ENCODE results near the gene RARA.
A peak's percentile ranks its signal among the peaks of the same experiment; 100 is the strongest.
"Not testable (repeated sequence)": the region's sequence is repeated elsewhere in the genome, so short reads cannot be mapped to it uniquely, and the experiment has no call there.

The RARA gene

DNA sequence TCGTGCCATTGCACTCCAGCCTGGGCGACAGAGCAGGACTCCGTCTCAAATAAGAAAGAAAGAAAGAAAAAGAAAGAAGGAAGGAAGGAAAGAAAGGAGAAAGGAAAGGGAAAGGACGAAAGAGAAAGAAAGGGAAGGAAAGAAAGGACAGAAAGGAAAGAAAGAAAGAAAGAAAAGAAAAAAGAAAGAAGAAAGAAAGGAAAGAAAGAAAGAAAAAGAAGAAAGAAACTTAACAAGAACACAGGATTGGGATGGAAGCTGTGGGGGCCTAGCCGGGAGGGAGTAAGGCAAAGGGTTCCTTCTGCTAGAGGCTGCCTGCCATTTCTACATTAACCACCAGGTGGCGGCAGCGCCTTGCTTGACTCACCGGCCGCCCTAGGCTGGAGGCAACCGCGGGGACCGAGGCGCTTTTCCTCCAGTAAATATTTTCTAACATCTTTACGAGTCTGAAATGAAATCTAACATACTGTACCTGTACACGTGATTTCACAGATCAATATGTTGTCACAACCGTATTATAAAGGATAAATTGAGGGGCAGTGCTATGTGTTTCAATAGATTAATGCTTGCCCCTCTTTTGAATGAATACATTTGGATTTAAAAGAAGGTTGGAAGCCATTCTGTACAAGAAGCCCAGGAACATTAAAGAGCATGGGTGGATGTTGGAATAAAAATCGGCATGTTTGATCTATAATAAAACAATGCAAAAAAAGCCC lies 49.5 kb downstream of the RARA start:
- DNase-seq (ENCODE audit: low read depth), result peak; percentile 69

DNA sequence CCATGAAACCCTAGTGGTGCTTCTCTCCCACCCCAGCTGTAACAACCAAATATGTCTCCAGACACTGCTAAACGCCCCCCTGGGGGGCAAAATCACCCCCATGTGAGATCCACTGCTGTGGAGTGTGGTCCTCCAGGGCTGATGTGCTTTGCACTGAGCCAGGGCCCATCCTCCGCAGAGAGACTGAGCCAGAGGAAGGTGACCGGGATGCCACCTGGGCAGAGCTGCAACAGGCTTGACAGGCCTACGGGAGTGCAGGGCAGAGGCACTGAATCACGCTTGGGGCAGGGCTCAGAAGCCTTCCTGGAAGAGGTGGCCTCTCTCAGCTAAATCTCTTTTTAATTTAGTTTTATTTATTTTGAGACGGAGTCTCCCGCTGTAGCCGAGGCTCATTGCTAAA lies 51.1 kb downstream of the RARA start:
- DNase-seq (ENCODE audit: low read depth), result no peak

DNA sequence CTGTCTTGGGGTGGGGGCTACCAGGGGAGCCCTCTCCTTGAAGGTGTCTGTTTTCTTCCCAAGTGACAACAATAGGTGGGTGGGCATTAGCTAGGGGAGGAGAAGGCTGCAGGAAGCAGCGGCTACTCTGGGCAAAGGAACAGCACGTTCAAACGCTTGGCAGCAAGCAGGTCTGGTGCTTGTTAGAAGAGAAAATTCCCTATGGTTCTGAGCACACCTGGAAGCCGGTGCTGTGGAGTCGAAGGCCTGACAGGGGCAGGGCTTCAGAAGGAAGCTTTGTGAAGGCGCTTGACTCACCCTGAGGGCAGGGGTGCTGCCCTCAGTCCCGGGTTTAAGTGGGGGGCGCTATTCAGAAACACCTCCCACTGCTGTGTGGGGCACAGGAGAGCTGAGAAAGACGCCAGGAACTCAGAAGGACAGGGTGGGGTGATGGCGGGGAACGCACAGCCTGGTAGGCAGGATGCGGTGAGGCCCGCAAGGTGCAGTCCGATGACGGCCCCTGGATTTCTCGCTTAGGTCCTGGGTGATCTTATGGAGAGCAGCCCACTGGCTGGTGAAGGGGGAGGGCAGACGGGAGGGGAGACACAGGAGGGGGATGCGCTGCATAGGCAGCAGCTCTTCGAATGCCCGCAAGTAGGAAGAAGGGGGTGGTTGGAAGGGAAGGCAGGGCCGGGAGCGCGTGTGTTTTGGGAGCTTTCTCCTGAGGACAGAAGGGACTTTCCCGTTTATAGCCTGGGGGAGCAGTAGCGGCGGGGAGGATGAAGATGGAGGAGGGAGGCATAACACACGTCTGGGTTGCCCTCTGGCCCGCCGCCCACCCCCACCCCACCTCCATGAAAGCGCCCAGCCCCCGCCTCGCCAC lies 52.3 kb downstream of the RARA start:
- DNase-seq (ENCODE audit: low read depth), result no peak

DNA sequence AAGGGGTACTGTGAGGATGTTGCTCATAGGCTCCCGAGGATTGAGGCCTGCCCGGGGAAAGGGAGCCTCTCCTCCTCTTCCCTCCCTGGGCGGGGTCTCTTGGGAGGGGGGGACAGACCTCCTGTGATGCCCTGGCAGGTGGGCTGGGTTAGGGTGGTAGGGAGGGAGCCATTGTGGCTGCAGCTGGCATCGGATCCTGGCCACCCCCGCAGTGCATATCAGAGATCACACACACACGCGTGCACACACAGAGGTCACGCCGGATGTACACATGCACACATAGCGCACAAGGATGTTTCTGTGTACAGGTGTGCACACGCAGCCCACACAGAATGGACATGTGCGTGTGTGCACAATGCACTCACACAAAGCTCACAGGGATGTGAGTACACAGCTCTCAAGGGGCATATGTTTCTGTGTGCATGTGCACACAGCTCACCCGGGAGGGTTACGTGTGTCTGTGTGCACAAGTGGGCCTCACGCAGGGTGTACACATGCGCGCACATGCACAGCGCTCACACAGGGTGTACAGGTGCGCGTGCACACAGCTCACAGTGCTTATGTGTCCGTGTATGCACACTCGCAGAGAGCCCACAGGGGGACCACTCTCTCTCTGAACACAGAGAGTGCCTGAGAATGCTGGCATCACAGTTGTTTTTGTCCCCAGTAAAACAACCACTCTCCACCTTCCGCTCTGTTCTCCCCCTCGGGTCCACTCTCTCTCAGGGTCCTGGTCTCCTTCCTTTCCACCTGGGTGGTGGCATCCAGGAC lies 53.1 kb downstream of the RARA start:
- DNase-seq (ENCODE audit: low read depth), result no peak

DNA sequence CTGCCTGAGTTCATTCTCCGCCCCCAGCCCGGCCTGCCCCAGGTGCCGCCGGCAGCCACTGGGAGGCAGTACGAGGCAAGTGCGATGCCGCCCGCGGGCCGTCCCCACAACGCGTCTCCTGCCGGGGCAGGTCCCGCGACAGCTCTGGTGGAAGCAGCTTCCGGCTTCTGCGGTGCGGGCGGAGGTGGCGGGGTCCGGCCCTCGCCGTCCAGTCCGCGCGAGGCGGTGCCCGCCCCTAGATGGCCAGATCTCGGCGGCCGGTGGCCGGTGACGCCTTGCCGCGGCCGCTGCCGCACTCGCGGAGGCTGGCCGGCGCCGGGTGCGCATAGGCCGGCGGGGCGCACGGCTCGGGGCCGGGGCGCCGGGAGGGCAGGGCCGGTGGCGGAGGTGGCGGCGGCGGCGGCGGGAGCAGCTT lies 53.7 kb downstream of the RARA start:
- DNase-seq (ENCODE audit: low read depth), result peak; percentile 37

DNA sequence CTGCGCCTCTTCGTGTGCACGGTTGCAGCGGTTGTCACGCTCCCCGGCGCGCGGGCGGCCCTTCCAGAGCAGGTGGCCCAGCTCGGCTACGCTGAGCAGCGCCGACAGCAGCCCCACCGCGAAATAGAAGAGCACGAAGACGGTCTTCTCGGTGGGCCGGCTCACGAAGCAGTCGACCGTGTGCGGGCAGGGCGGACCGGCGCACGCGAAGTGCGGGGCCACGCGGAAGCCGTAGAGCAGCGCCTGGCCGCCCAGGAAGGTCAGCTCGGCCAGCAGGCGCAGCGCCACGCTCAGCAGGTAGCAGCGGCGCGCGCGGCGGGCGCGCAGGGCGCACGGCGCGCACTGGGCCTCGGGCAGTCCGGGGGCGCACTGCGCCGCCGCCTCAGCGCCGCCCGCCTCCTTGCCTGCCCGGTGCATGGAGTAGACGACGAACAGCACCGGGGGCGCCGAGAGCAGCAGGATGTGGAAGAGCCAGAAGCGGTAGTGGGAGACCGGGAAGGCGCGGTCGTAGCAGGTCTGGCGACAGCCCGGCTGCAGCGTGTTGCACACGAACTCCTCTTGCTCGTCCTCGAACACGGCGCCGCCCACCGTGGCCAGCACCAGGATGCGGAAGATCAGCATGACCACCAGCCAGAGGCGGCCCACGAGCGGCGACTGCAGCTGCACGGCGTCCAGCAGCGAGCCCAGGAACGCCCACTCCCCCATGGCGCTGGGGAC lies 54.3 kb downstream of the RARA start:
- no peak for DNase-seq (ENCODE audit: low read depth)

DNA sequence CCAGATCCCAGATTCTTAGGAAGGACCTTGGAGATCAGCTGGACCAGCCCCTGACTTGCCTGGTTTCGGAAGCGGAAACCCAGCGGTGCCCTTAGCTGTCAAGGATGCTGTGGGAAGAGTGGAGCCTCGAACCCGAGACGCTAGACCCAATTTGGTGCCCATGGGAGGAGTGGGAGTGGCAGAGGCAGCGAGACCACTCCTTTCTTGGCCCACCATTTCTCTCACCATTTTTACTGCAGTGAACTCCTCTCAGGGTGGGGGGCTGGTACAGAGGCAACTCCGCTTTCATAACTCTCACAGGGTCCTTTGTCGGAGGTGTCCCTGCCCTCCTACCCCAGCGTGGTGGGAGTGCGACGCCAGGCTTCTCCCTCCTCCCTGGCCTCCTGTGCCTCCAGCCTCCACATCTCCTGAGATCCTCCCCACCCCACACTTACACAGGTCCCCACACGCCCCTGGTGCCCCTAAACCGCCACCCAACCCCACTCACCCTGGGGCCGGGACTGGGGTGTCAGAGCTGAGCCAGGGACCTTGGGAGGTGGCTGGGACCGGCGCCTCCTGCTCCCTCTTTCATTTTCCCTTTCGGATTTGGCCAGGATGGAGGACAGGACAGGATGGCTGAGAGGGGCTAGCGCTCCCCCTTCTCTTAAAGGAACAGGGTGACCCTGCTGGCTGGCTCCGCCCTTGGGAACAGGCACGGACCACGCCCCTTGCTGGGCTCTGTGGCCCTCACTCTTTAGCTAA lies 55.3 kb downstream of the RARA start, which contains the start of gene GJD3:
GJD3 (minus strand) TSS at position 617 of the 741 bp plus-strand sequence. CDS start 922 bp downstream, outside the sequence.
- DNase-seq (ENCODE audit: low read depth), result no peak

DNA sequence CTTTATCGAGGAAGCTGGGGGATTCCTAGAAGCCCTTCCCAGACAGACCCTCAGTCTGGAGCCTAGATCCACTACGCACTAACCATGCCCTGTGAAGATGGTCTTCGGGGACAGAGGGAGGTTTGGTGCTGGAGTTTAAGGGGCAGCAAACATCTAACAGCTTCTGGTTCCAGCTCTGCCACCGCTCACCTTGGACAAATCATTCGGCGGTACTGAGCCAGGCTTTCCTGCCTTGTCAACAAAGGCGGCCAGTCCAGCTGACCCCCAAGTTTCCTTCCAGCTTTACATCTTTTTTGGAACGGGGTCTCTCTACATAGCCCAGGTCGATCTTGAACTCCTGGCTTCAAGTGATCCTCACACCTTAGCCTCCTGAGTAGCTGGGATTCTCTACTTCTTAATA lies 55.9 kb downstream of the RARA start:
- DNase-seq (ENCODE audit: low read depth), result no peak

DNA sequence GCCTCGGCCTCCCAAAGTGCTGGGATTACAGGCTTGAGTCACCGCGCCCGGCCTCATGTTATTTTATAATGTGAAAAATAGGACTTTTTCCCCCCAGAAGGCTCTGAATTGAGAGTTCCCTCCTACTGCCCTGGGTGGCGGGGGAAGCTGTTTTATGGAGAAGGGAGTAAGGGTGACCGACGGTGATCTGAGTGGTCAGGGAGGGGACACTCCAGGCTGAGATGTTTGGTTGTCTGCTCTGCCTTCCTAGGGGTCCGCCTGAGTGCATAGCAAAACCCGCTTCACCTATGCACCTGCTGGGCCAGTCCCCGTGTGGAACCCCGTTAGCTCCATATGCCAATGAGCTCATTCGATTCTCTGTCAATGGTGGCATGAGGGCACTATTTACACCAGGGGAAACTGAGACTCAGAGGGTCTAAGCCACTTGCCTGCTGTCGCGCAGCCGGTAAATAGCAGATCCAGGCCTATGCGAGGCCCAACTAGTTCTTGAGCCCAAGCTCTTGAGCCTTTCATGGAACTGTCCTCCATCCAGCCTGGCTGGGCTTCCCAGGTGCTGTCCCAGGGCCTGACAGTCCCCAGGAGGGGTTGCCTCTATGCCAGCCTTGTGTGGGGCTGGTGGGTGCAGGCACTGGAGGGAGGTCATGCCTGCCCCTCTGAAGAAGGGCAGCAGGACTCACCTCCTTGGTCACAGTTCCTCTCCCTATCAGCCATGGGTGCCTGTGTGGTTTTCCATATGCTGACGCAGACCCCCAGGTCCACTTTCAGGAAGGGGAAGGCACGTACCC lies 57.3 kb downstream of the RARA start:
- no peak for DNase-seq (ENCODE audit: low read depth)

DNA sequence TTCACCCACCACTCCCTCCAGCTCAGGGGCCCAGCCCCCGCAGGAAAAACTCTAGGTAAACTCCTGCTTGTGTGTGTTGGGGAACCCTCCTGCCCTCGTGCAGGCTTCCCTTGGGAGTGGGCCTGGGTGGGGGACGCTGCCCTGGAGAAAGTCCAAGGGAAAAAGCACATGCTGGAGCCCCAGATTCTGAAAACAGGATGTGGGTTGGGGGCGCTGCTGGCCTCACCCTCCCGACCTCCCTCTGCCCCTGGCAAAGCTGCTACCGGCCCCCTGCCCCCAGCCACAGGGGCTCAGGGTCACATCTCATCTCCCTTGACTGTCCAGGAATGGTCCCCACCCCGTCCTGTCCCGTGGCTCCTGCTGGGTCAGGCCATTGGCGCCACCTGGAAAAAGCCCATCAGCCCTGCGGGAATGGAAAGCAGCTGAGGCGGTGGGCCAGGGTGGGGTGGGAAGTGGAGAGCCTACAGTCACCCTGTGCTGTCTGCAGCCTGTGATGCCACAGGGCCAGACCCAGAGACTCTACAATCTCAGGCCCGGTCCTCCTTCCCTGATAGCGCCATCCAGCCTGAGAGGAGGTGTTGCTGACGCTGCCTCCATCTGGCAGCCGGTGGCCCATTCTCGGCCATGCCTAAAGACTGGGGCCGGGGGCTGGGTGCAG lies 58.0 kb downstream of the RARA start:
- DNase-seq (ENCODE audit: low read depth), result no peak

DNA sequence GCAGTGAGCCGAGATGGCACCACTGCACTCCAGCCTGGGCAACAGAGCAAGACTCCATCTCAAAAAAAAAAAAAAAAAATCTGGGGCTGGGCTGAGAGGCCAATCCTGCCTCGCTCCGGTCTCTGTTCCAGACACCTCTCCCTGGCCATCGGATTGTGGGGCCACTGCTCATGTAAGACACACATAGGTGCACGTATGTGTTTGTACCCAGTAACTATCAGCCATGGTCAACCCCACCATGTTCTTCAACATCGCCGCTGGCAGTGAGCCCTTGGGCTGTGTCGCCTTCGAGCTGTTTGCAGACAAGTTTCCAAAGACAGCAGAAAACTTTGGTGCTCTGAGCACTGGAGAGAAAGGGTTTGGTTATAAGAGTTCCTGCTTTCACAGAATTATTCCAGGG lies 58.7 kb downstream of the RARA start:
- DNase-seq (ENCODE audit: low read depth), result not testable (repeated sequence)

DNA sequence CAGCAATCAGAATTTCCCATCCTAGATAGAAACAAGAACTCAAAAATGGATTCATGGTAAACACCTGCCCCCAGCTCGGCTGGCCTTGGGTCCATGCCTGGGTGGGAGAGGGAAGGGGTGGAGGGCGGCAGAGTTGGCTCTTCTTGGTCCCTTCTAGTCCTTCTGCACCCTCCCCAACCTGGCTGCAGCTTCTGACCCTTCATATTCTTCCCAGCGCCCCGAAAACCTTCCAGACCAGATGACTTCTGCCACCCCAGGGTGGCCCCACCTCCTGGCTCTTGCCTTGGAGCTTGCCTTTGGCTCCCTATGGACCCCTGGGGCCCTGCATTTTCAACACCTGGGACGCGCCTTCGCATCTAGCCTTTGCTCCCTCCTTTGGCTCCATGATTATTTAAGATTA lies 60.9 kb downstream of the RARA start:
- DNase-seq (ENCODE audit: low read depth), result no peak

DNA sequence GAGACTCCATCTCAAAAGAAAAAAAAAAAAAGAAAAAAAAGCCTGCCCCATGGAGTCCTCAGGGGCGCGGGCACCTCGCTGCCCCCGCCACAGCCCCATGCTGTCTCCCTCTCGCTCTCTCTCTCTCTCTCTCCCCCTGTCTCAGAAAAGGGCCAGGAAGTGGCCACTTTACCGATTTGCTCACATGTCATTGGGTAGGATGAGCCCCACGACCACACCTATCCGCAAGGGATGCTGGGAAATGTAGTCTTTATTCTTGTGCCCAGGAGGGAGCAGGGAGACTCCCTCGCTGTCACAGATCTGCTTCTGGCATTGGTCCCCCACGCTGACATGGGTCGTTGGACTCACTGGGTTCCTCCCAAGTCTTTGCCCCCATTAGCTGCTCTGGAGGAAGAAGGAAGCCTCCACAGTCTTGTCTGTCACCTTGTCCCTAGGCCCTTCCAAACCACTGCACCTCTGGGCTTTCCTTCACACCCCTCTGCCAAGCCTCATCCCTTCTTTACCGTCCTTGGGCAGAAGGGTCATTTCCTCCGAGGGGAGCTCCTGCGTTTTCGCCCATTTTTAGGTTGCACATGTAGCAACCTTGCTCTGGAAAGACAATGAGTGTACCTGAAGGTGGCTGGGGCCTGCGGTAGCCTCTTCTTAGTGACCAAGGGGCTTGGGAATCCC lies 62.4 kb downstream of the RARA start:
- no peak for DNase-seq (ENCODE audit: low read depth)

DNA sequence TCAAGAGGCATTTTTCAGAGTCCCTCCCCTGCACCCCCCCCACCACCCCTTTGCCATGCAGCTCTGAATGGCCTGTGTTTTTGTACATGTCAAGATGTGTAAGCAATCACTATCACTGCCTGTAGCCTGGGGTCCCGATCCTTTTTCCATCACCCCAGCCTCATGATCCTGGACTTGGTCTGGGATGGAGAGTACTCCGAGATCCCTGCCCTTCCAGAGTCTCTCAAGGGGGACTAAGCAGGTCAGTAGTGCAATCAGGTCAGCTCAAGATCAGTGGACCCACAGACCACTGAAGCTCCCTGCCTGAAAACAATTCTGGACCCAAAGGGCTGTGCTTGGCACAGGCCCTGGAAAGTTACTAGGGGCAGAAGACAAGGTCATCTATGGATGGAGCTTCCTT lies 63.1 kb downstream of the RARA start:
- DNase-seq (ENCODE audit: low read depth), result no peak

DNA sequence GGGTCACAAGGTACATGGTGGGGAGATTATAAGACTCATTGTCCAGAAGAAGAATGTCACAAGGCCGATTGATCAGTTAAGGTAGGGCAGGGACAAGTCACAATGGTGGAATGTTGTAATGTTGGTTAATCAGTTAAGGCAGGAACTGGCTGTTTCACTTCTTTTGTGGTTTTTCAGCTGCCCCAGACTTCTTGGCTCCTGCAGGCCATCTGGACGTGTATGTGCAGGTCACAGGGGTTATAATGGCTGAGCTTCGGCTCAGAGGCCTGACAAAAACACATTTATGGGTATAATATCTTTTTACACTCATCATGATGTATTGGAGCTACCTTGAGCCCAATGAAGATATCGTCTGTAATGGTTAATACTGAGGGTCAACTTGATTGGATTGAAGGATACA lies 63.7 kb downstream of the RARA start:
- not testable (repeated sequence) for DNase-seq (ENCODE audit: low read depth)

DNA sequence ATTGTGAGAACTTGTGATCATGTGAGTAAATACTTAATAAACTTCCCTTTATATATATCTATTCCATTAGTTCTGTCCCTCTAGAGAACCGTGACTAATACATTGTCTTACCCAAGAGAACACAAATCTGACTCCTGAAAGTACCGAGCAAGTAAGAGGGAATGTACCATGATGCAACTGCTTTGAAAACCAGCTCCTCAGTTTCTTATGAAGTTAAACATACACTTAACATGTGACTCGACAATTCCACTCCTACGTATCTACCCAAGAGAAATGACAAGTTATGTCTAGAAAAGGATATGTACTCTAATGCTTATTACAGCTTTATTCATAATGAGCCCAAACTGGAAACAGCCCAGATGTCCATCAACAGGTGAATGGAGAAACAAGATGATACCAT lies 64.3 kb downstream of the RARA start:
- DNase-seq (ENCODE audit: low read depth), result no peak

DNA sequence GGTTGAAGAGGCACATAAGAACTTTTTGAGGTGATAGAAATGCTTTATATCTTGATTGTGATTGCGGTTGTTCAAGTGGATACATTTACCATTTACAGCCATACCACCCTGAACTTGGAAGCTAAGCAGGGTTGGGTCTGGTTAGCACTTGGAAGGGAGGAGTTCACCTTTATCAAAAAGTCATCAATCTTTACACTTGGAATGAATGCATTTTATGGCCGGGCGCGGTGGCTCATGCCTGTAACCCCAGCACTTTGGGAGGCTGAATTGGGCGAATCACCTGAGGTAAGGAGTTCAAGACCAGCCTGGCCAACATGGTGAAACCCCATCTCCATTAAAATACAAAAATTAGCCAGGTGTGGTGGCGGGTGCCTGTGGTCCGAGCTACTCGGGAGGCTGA lies 65.0 kb downstream of the RARA start:
- DNase-seq (ENCODE audit: low read depth), result no peak

DNA sequence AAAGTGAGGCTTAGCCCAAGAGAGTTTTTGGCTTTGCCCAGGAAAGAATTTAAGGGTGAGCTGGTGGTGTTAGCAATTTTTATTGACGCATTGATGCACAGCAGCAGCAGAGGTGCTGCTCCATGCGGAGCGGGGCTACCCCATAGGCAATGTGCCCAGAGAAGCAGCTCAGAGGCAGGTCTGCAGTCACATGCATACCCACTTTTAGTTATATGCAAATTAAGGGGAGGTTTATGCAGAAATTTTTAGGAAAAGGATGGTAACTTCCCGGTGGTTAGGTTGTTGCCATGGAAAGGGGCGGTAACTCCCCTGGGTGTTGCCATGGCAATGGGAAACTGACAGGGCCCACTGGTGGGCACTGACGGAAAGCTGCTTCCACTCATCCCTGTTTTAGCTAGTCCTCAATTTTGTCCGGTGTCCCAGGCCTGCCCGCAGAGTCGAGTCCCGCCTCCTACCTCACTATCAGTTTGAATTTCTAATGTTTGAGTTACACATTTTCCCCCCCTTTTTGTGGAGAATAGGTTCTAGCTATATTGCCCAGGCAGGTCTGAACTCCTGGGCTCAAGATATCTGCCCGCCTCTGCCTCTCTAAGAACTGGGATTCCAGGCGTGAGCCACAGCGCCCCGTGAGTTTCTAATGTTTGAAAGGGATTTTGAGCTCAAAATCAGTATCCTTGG lies 66.0 kb downstream of the RARA start:
- no peak for DNase-seq (ENCODE audit: low read depth)

DNA sequence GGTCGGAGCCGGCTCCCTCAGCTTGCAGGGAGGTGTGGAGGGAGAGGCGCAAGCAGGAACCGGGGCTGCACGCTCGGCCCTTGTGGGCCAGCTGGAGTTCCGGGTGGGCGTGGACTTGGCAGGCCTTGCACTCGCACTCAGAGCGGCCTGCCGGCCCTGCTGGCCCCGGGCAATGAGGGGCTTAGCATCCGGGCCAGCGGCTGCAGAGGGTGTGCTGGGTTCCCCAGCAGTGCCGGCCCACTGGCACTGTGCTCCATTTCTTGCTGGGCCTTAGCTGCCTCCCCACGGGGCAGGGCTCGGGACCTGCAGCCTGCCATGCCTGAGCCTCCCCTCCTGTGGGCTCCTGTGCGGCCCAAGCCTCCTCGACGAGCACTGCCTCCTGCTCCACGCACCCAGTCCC lies 66.8 kb downstream of the RARA start:
- not testable (repeated sequence) for DNase-seq (ENCODE audit: low read depth)
